HL-60/S4 treated with phorbol 12-myristate 13-acetate at 8.2 ng/mL for 4 days and 3 days (cell line): ENCODE measurements around the gene SYNJ1.
"Not testable (repeated sequence)": the region's sequence is repeated elsewhere in the genome, so short reads cannot be mapped to it uniquely, and the experiment has no call there.

ENCODE experiments used
- in situ Hi-C: fragments of 300-500 bp; cut with MboI; formaldehyde crosslinking; loops from 2 replicates; pipeline ENCODE4 v1.15.0; 2022; ENCODE audit warnings: low sequenced_read_pairs

SYNJ1 gene

DNA sequence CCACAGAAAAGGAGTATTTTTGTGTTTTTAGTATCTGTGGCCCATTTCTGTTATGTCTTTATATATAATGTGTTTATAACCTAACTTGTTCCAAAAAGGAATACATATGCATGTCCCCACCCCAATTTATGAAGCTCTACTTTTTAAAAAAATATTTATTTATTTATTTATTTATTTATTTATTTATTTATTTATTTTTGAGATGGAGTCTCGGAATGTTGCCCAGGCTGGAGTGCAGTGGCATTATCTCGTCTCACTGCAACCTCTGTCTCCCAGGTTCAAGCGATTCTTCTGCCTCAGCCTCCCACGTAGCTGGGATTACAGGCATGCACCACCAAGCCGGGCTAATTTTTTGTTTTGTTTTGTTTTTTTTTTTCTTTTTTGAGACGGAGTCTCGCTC lies 32.3 kb downstream of the SYNJ1 start:
- in situ Hi-C loops: not testable (repeated sequence)

DNA sequence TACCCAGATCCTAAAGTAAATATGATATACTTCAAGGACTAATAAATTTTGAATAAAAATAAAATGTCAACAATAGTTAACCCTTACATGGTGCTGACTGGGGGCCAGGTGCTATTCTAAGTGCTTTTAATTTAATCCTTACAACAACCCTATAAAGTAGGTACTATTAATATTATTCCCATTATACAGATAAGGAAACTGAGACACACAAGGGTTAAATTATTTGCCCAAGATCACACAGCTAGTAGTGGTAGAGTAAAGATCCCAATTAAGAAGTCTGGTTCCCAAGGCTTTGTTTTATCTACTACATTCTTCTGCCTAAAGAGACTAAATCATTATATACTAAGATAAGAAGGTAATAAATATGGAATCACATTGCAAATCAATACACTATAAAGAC lies 34.2 kb downstream of the SYNJ1 start:
- in situ Hi-C loops: no loop called here

DNA sequence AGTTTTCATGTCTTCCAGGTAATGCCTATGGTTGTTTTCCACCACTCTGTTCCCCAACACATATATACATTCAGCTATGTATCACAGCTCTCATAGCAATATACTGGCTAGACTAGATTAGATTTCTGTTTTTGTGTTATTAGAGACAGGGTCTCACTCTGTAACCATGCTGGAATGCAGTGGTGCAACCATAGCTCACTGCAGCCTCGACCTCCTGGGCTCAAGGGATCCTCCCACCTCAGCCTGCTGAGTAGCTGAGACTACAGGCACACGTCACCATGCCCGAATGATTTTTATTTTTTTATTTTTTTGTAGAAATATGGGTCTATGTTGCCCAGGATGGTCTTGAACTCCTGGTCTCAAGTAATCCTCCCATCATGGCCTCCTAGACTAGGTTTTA lies 37.7 kb downstream of the SYNJ1 start:
- in situ Hi-C loops: no loop called here

DNA sequence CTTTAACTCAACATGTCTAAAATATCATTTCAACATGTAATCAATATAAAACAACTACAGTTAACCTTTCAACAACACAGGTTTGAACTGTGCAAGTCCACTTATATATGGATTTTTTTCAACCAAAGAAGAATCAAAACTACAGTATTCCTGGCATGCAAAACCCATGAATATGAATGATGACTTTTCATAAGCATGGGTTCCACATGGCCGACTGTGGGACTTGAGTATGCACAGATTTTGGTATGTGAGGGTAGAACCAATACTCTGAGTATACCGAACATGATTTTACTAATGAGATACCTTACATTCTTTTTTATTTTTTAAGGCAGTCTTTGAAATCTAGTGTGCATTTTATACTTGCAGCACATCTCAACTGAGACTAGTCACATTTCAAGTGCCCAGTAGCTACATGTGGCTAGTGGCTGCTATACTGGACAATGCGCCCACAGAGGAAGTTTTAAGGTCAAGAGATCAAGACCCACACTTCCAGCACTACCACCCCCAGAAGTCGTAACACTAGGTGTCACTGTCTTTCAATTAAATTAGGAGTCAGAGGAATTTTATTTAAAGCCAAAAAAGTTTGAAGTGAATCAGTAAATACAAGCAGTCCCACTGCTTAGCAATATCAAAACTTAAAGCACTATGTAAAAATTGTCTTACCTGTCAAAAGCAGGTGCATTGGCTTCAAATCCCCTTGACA lies 40.0 kb downstream of the SYNJ1 start:
- in situ Hi-C loops: no loop called here

DNA sequence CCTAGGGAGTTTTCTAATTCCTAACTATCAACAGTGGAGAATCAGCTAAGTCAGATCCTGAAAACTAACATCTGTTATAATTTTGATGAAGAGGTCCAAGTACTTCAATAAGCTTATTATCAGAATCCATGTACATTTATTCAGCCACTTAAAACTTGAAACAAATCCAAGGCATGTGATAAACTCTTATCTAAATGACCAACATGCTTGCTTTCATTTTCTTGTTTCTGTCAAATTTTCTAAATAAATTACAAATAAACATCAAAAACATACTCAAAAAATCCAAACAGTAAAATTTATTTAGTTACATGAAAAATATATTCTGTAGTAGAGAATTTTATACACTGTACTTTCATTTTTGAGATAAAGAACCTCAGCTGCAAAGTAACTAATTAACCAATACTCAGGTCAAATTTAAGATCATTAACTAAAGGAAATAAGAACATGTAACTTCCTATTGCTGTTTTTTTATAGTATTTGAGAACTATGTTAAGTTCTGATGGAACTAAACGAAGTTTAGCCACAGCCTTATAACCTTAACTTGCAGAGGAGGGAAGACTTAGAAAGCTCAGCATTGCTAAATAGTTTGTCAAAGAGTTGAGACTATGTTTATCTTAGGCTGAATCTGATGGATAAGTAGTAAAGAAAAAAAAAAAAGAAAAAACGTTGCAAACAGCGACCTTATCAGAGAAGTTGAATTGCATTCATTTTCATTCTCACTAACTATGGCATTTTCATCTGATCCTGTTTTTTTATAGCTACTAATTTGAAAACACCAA lies 44.9 kb downstream of the SYNJ1 start:
- in situ Hi-C loops: no loop called here

DNA sequence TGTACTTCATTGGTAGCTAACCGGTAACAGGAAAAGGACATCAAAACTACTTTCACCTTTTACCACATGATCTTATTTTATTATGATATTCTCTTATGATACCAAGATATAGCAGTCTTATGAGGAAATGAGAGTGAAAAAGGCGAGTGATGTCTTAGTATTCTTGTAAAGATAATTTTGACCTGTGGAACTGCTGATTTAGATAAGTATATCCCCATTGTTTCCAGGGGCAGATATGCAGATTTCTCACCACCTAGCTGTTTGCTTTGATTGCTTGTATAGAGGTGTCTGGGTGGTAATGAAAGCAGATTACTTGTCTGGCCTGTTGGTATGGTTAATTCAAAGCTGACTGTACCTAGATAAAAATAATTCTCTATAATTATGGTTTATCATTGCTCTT lies 53.1 kb downstream of the SYNJ1 start:
- in situ Hi-C loops: loop anchor here (25.0 kb wide), 1 partner anchor 513 kb away; no protein-coding TSS in a partner anchor

DNA sequence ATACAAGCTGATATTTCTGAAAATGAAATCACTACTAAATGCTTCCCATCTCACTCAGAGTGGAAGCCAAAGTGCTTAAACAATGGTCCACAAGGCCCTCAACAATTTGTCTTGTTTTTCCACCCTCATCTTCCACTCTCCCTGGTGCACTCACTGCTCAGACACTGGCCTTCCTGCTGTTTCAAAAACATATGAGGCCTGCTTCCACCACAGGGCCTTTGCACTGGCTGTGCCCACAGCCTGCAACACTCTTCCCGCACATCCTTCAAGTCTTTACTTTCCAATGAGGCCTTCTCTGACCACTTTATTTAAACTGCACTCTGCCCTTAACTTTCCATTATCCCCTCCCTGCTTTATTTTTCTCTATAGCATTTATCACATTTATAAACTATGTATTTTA lies 53.8 kb downstream of the SYNJ1 start:
- in situ Hi-C loops: loop anchor here (25.0 kb wide), 1 partner anchor 513 kb away; no protein-coding TSS in a partner anchor

DNA sequence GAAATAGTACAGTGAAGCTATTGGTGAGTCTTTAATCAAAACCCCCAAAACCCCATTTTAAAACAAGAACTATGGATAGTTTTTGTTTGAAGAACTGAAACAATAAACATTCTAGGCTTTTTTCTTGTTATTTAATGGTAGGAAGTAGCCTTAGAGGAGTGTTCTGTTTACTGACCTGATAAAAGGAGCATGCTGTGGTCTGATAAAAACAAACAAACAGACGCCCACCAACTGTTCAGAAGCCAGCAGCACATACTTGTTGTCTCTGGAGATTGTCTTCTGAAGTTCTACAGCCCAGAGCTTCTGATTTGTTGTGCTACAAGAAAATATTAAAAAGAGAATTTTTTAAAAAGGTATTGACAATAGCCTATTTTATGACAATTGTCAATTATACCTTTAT lies 61.6 kb downstream of the SYNJ1 start:
- in situ Hi-C loops: loop anchor here (25.0 kb wide), 1 partner anchor 521 kb away; no protein-coding TSS in a partner anchor

DNA sequence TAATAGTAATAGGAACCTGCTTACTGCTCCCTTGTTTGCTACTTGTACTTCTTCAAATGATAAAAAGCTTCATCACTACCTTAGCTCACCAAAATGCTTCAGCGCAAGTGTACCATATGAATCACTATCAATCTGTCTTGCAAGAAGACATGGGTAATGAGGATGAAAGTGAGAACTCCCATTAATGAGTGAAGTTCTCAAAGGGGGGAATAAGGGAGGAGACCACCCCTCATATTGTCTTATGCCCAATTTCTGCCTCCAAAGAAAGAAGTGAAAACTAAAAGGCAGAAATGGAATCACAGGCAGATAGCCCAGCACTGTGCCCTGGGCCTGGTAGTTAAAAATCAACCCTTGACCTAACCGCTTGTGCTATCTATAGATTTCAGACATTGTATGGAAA lies 63.7 kb downstream of the SYNJ1 start:
- in situ Hi-C loops: loop anchor here (25.0 kb wide), 1 partner anchor 523 kb away; no protein-coding TSS in a partner anchor

DNA sequence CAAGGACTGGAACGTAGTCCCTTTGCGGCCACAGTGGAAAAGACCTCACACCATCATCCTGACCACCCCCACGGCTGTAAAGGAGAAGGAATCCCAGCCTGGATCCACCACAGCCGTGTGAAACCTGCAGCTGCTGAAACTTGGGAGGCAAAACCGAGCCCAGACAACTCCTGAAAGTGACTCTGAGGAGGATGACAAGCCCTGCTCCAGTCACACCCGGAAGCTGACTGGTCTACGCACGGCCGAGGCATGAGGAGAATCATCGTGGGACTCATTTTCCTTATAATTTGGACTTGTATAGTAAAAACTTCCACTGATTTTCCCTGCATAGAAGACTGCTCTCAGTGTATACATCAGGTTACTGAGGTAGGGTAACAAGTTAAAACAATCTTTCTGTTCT lies 65.8 kb downstream of the SYNJ1 start:
- in situ Hi-C loops: loop anchor here (25.0 kb wide), 1 partner anchor 525 kb away; no protein-coding TSS in a partner anchor

DNA sequence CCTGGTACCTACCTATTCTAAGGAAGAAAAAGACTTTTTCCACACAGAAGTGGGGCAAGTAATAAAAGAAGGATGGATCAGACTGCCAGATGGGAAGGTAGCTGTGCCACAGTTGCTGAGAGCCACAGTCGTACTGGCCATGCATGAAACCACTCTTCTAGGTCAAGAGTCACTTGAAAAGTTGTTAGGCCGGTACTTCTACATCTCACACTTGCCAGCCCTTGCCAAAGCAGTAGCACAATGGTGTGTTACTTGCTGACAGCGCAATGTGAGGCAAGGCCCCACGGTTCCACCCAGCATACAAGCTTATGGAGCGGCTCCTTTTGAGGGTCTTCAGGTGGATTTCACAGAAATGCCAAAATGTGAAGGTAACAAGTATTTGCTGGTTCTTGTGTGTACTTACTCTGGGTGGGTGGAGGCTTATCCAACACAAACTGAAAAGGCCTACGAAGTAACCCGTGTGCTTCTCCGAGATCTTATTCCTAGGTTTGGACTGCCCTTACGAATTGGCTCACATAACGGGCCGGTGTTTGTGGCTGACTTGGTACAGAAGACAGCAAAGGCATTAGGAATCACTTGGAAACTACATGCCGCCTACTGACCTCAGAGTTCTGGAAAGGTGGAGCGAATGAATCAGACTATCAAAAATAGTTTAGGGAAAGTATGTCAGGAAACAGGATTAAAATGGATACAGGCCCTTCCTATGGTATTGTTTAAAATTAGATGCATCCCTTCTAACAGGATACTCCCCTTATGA lies 66.6 kb downstream of the SYNJ1 start:
- in situ Hi-C loops: loop anchor here (25.0 kb wide), 1 partner anchor 526 kb away; no protein-coding TSS in a partner anchor

DNA sequence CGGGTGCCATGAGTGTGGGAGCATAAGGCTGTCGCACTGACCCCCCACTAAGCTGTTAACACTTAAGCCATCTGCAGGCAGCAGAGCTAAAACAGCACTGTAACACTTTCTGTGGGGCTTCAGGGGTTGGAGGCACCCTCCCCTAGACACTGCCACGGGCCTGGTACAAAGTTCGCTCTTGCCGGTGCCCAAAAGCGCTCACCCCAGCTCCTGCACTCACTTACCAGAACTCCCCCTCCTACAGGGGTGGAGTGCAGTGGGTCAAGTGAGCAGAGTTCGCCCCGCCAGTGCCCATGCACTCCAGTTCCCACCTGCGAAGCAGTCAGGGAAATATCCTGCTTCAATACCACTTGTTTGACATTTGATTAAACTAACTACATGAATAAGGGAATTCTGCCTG lies 69.3 kb downstream of the SYNJ1 start:
- in situ Hi-C loops: loop anchor here (25.0 kb wide), 1 partner anchor 529 kb away; no protein-coding TSS in a partner anchor

DNA sequence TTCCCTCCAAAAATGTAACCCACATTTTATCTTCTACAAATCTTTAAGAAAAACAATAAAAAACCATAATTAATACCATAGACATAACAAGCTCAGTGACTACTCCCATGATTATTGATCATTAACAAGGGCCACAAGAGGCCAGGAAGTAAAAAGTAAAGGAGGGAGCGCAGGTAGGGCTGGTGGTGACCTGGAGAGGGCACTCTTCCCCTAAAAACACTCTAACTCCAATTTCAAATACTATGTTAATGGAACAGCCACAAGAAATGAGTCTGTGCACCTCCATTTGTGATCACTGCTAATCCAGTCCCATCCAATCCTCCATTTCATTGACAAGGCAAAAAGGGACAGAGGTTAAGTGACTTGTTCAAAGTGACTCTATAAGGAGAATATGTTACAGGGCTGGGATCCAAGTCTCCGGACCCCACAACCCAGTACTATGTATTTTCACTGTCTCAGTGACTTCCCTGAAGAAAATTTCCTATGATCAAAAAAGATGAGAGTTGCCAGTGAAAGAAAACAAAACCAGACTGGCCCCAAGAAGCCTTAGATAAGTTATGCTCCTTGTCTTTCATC lies 74.4 kb downstream of the SYNJ1 start:
- in situ Hi-C loops: loop anchor here (25.0 kb wide), 1 partner anchor 534 kb away; no protein-coding TSS in a partner anchor

DNA sequence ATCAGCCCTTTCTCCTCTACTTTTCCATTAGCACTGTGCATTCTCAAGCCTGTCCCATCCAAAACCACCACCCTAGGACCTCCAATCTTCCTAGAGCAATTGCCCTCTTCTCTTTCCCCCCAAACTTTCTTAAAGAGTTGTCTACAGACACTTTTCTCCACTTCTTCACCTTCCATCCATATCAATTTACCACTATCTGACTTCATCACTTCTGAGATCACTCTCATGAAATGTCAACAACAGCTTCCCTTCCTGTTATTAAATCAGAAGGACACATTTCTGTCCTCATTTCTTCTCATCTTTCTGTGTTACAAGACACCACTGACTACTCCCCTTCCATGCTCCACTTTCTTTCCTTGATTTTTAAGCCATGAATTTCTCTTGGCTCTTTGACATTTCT lies 79.6 kb downstream of the SYNJ1 start:
- in situ Hi-C loops: no loop called here

DNA sequence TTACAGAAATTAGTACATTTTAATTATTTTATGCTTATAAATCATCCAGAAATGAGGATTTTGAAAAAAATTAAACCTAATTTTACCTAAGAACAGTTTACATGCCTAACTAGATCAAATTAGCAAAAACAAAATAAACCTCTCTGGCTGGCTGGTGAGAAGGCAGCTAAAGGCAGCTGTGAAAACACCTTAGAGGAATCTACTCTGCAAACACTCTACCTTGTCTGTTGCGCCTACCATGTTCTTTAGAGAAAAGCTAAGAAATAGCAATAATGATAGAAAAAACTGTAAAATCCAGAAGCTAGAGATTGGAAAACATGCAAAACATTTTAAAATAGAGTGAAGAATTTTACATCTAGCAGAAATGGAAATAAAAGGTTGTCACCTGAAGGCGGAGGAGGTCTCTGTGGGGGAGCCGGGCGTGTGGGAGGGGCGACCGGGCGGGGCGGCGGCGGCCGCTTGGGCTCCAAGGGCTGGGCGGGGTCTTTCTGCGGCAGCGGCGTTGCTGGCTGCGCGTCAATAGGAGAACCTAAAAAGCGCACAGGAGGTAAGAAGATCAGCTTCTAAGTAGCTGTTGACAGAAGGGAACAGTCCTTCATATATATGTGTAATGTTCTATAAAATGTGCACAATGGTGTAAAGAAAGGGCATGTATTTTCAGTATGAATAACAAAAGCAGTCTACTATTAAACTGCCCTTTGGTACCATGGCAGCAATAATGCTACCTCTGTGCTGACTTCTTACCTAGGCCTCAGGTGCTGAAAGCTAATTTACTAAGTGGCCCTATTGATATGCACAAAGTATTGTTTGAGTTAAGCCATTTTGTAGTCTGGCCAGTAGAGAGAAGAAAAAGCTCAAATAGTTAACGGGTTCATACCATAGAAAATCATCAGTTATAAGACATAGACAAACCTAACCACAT lies 82.3 kb downstream of the SYNJ1 start:
- in situ Hi-C loops: no loop called here

DNA sequence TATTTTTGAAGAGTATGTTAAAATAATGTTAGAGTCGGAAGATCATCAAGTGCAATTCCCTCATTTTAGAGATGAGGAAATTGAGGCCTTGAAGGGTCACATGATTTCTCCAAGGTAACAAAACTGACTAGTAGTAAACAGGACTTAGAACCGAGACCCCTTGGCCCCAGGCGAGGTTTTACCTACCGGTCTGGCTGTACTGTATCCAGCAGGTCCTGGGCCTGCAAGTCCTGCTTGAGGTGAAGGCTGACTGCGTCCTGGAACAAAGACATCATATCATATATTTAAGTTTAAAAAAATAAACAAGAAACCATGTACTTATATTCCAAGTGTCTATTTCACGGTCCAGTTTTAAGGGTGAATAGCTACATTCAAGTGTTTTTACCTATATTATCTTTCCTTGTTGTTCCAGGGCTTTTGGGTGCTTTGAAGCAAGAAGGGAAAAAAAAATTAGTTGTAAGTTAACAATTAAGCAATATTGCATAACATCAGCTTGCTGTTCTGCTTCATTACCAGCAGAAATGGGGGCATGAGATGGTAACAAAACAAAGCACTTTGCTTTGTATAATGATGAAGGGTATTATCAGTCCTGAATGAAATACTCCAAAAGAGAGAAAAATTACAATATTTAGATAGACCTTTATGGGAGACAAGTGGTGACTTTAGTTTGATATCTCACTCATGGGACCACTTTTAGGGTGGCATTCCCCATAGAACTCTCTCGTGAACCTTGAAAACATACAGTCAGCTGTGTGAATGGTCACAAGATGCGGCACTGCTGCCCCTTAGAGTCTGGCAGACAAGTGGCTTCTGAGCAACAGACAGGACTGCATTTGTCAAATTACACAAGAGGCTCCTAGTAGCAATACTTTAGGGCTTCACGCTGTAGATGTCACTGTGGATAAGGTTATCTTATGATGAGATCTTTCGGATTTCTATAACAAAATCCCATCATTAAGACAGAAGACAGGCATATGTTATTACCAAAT lies 85.8 kb downstream of the SYNJ1 start:
- in situ Hi-C loops: no loop called here

DNA sequence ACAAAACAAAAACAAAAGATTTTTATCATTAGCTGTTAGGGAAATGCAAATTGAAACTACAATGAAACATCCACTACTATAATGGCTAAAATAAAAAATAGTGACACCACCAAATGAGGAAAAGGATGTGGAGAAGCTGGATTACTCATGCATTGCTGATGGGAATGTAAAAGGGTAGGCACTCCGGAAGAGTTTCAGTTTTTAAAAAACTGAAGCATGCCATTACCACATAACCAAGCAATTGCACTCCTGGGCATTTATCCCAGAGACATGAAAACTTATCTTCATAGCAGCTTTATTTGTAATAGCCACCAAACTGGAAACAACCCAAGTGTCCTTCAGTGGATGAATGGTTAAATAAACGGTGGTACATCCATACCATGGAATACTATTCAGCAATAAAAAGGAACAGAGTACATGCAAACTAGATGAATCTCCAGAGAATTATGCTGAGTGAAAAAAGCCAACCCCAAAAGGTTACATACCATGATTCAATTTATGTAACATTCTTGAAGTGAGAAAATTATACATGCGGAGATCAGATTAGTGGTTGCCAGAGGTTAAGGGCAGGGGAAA lies 101.1 kb downstream of the SYNJ1 start:
- in situ Hi-C loops: no loop called here

DNA sequence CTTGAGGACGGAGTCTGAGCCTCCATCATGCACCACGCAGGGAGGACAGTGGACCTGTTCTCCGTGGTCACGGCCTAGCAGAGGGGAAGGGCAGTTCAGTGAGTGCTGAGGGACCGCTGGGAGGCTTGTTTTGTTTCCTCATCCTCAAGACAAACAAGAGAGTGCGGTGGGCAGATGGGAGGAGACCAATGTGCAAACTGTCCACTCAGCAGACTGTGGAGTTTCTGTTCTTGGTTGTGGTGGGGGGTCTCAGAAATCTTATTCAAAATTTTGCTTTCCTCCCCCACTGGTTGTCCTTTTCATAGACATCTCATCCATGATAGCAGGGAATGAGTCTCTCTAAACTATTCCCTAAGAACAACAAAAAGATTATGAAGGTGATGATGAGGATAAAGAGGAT lies 109.6 kb downstream of the SYNJ1 start:
- in situ Hi-C loops: not testable (repeated sequence)
